Uterus (tissue), 2 donors: ENCODE results near the gene ZNF501.
A peak's percentile ranks its signal among the peaks of the same experiment; 100 is the strongest.

Source experiments
- POLR2A ChIP-seq, 2 donors: fragments of 450-650 bp; IDR thresholded peaks; one replicate each; pipeline ENCODE4 v1.6.1; 2016; ENCODE audit warnings: antibody characterized with exemption in 2 of 2, mild to moderate bottlenecking in 1 of 2, moderate library complexity in 1 of 2
- TF ChIP-seq, protein P1 (sequence below), 4 experiments: fragments of 200-600 bp in 2 of 4; fragments of 450-650 bp in 2 of 4; sonication (generic) in 2 of 4; IDR thresholded peaks; one replicate each; pipeline ENCODE4 v1.5.1; 2016 to 2019; ENCODE audit warnings: antibody characterized with exemption in 4 of 4, mild to moderate bottlenecking in 2 of 4, moderate library complexity in 1 of 4

DNA sequence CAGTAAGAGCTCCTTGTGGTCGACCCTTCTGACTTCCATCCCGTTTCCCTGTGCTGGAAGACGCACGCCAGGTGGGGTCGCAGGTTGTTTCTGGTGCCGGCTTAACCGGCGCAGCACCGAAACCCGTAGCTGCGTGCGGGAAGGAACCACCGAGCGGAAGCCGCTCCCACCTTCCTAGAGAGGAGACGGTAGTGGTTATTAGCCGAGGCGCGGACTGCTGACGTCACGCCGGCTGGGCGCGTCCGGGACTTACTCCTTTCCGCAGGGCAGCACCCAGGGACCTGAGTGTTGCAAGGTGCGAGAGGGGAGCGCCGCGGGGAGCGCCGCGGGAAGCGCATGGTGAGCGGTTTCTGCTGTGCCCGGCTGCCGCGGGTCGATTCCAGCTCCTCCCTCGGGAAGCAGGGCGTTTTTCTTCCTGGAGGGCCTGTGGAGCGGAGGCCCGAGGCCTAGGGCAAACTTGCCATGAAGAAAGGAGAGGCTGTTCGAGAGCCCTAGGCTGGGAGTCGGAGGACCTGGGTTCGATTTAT, at the start of gene ZNF501:
- TF ChIP-seq, protein P1, sequence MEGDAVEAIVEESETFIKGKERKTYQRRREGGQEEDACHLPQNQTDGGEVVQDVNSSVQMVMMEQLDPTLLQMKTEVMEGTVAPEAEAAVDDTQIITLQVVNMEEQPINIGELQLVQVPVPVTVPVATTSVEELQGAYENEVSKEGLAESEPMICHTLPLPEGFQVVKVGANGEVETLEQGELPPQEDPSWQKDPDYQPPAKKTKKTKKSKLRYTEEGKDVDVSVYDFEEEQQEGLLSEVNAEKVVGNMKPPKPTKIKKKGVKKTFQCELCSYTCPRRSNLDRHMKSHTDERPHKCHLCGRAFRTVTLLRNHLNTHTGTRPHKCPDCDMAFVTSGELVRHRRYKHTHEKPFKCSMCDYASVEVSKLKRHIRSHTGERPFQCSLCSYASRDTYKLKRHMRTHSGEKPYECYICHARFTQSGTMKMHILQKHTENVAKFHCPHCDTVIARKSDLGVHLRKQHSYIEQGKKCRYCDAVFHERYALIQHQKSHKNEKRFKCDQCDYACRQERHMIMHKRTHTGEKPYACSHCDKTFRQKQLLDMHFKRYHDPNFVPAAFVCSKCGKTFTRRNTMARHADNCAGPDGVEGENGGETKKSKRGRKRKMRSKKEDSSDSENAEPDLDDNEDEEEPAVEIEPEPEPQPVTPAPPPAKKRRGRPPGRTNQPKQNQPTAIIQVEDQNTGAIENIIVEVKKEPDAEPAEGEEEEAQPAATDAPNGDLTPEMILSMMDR (IDR thresholded peaks at IDR 0.05): no peak
- peak; percentile 10 to 41 for TF ChIP-seq POLR2A (IDR thresholded peaks at IDR 0.05)
